BJ (cell line): Measurements from ENCODE around the gene IFITM5. TPM values are rescaled to one million over a fixed set of nuclear protein-coding genes. Genes with fewer than 3 reads are reported as not detected.

Experiments used
- CTCF ChIA-PET: fragments of 350-600 bp; formaldehyde crosslinking; extraction: SDS; loops from one replicate; lab custom pipeline; 2021; ENCODE audit warnings: antibody characterized with exemption, inconsistent platforms; lab: Yijun Ruan, JAX
- POLR2A ChIA-PET: fragments of 300-600 bp; sonication (Branson Sonifier 250); formaldehyde crosslinking; extraction: SDS; loops from one replicate; lab custom pipeline; 2021; ENCODE audit warnings: antibody characterized with exemption; lab: Charles Lee
- DNase-seq: peaks from one replicate; pipeline ENCODE4 v3.0.0-alpha.2; 2011; ENCODE audit warnings: low read depth
- H3K27me3 ChIP-seq: 2 replicates; pipeline ENCODE4 v1.6.0; 2011; ENCODE audit warnings: low read length; ENCODE audit not compliant: control insufficient read depth, insufficient read depth
- H3K36me3 ChIP-seq: 2 replicates; pipeline ENCODE4 v1.5.1; 2011; ENCODE audit warnings: low read length; ENCODE audit not compliant: control insufficient read depth, insufficient read depth
- H3K4me3 ChIP-seq: 2 replicates; pipeline ENCODE4 v1.5.1; 2011; ENCODE audit warnings: low read depth, mild to moderate bottlenecking, control low read depth, low read length
- polyA plus RNA-seq: library from polyadenylated mRNA; depleted of rRNA; stranded (reverse); fragments of >200 nt; gene quantifications from 2 replicates; pipeline ENCODE4 v1.2.3, GENCODE V29; 2011
- TF ChIP-seq, protein P1 (sequence below): IDR thresholded peaks from 2 replicates; pipeline ENCODE4 v1.5.1; 2011; ENCODE audit warnings: low read depth, mild to moderate bottlenecking, control low read depth, inconsistent platforms, low read length, moderate library complexity; ENCODE audit not compliant: insufficient read depth

Gene IFITM5
- polyA plus RNA-seq, 1 experiment, result not detected

DNA sequence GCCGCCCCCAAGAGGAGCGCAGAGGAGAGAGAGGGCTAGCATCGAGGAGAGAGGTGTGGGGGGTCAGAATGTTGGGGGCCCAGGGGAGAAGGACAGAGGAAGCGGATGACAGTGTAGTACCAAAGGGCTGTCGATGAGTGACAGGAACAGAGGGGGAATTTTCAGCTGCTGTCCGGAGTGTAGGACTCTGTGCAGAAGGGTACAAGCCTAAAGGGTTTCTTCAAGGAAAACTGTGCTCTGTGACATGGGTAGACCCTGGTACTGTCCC is 26.5 kb downstream of the IFITM5 start:
- Histone ChIP-seq H3K27me3 (peaks cover 15% of the 10 kb centered on the region), H3K36me3 (no peaks in the 10 kb centered on the region), H3K4me3 (no peak overlapping the region)
- TF ChIP-seq, protein P1, sequence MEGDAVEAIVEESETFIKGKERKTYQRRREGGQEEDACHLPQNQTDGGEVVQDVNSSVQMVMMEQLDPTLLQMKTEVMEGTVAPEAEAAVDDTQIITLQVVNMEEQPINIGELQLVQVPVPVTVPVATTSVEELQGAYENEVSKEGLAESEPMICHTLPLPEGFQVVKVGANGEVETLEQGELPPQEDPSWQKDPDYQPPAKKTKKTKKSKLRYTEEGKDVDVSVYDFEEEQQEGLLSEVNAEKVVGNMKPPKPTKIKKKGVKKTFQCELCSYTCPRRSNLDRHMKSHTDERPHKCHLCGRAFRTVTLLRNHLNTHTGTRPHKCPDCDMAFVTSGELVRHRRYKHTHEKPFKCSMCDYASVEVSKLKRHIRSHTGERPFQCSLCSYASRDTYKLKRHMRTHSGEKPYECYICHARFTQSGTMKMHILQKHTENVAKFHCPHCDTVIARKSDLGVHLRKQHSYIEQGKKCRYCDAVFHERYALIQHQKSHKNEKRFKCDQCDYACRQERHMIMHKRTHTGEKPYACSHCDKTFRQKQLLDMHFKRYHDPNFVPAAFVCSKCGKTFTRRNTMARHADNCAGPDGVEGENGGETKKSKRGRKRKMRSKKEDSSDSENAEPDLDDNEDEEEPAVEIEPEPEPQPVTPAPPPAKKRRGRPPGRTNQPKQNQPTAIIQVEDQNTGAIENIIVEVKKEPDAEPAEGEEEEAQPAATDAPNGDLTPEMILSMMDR, result no peak
- POLR2A ChIA-PET, result no interaction called here
- CTCF ChIA-PET, result no interaction called here
- no peak for DNase-seq

DNA sequence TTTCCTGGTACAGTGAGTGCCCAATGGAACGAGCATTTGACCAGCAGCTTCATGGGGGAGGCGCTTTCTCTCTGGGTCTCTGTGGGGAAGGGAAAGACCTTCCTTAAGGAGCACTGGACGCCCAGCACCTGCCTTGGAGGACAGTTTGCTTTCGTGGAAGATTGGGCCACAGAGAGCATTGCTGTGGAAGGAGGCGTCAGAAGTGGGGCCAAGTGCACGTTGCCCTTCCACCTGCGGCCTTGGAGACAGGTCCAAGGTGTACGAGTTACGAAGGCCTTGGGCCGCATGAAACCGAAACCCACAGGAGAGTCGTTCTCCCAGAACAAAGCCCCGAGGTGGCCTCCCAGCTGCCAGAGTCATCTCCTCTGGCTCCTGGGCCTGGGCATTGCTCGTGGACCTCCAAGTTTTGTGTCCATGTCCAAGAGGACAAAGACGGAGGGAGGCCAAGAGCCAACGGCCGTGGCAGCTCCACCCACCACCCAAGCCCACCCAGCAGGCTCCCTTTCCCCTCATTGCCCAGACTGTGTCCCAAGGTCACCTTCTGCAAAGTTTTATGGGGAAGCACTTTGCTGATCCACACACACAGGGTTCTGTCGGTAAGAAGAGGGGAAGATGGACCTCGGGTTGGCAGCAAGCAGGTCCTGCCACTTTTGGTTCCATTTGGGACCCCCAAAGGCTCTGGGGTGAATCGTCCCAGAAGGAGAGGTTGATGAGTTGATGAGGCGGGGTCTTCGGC is 27.0 kb downstream of the IFITM5 start:
- POLR2A ChIA-PET, result no interaction called here
- CTCF ChIA-PET, result interaction anchor here (1.5 kb wide), 1 partner anchor 32 kb away, joined by 3 read pairs; no protein-coding TSS in a partner anchor

DNA sequence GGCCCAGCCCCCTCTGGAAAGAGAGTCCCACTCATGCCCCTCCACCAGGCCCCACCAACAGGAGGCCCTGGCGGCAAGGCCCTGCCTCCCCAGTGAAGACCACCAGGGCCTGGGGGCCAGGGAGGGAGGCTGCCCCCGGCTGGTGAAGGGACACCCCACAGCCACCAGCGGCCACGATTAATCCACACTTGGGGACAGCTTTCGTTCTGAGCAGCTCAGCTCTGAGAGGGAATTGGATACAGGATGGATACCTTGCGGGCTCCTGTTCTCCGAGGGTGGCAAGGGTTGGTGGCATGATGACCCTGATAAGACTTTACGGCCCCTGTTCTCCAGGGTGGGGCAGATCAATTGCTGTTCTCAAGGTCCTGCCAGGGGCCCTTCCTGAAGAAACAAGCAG is 28.0 kb downstream of the IFITM5 start:
- Histone ChIP-seq H3K4me3 (no peak overlapping the region), H3K27me3 (peaks cover 10% of the 10 kb centered on the region), H3K36me3 (no peaks in the 10 kb centered on the region)
- TF ChIP-seq, protein P1, result no peak
- CTCF ChIA-PET, result interaction anchor here (1.5 kb wide), 1 partner anchor 33 kb away, joined by 3 read pairs; no protein-coding TSS in a partner anchor
- DNase-seq, result no peak
- POLR2A ChIA-PET, result no interaction called here

More for the DNA sequence above, 27.0 kb downstream of the IFITM5 start:
- H3K27me3 ChIP-seq, result peaks cover 15% of the 10 kb centered on the region
- TF ChIP-seq, protein P1, result no peak
- no peaks in the 10 kb centered on the region for H3K36me3 ChIP-seq
- no peak for DNase-seq
- H3K4me3 ChIP-seq, result no peak overlapping the region

DNA sequence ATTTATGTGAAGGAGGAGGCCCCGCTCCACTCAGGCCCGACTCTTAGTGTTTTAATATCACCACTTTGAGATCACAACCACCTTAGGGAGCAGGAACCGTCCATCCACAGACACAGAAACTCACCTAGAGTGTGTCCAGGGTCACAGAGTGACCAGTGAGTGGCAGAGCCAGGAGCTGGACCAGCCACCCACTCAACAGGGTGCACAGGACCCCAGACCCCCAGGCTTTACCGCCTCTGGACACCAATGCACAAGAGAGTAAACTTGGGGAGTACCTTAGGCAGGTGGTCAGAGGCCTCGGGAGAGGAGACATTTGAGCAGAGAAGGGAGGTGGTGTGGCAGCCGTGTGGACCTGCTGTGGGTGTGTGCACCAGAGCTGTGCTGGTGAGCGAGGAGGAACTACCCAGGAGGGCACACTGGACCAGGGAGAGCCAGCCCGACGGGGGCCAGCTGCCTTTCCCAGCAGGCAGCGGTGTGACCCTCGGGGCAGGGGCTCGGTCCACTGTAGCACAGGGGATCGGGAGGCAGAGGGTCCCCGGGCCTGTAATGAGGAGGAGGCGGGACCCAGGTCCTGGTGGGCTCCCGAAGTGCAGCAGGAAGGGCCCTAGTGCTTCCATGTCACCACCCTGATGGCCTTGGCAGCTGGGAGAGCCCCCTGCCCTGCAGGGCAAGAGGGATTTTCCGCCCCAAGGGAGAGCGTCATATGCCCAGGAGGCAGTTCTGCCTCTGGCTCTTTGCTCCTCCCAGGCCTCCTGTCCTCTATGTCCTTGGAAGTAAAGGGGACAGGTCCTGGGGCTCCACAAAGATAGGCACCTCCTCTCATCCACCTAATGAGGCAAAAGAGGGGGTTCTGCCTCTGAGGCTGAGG is 28.6 kb downstream of the IFITM5 start:
- ChIA-PET CTCF (interaction anchor here (1.5 kb wide), 1 partner anchor 34 kb away, joined by 3 read pairs; no protein-coding TSS in a partner anchor), POLR2A (no interaction called here)
- no peak for DNase-seq
- H3K36me3 ChIP-seq, result no peaks in the 10 kb centered on the region
- no peak overlapping the region for H3K4me3 ChIP-seq
- TF ChIP-seq, protein P1, result no peak
- H3K27me3 ChIP-seq, result peaks cover 10% of the 10 kb centered on the region
